Measurements from ENCODE around the gene DBET.
"Not testable (repeated sequence)": the region's sequence is repeated elsewhere in the genome, so short reads cannot be mapped to it uniquely, and the experiment has no call there.

DBET gene

GRCh38 chr4:190112879-190113278 lies 48.6 kb downstream of the DBET start:
- in situ Hi-C loops (cut with MboI; ENCODE audit: low pct_unique_long_range_greater_than_20kb, low sequenced_read_pairs); DNase-seq: not testable (repeated sequence)

GRCh38 chr4:190114991-190115390 lies 50.7 kb downstream of the DBET start:
- in situ Hi-C loops (cut with MboI; ENCODE audit: low pct_unique_long_range_greater_than_20kb, low sequenced_read_pairs), result not testable (repeated sequence)
- DNase-seq, result peak; percentile 1

Data from KBM-7 (cell line).